SK-N-SH treated with all-trans-retinoic acid at 6 μM for 48 hours (cell line): ENCODE measurements around the gene DIP2C.
"Not testable (repeated sequence)": the region's sequence is repeated elsewhere in the genome, so short reads cannot be mapped to it uniquely, and the experiment has no call there.

Source experiments
- ATAC-seq: fragments of 200-7000 bp; cut with Tn5 transposase; 3 replicates; pipeline ENCODE4 v1.9.1; 2020; ENCODE audit warnings: mild to moderate bottlenecking, moderate library complexity
- ARNTL ChIP-seq: fragments of 450-650 bp; formaldehyde crosslinking; IDR thresholded peaks from 2 replicates; pipeline ENCODE4 v1.5.0; 2020; ENCODE audit warnings: low read depth, mild to moderate bottlenecking, moderate library complexity, borderline replicate concordance
- BACH2 ChIP-seq: fragments of 250-450 bp; sonication (Bioruptor Pico); IDR thresholded peaks from 2 replicates; pipeline ENCODE4 v1.9.0; 2021; ENCODE audit warnings: mild to moderate bottlenecking, borderline replicate concordance
- CSDC2 ChIP-seq: fragments of 250-450 bp; sonication (Bioruptor Pico); IDR thresholded peaks from 2 replicates; pipeline ENCODE4 v1.5.0; 2020; ENCODE audit warnings: mild to moderate bottlenecking, moderate library complexity
- CSRNP3 ChIP-seq: fragments of 250-450 bp; sonication (Bioruptor Pico); IDR thresholded peaks from 2 replicates; pipeline ENCODE4 v1.5.1; 2021; ENCODE audit warnings: mild to moderate bottlenecking, moderate library complexity
- ESRRG ChIP-seq: fragments of 250-450 bp; sonication (Bioruptor Pico); IDR thresholded peaks from 2 replicates; pipeline ENCODE4 v1.6.1; 2021; ENCODE audit warnings: mild to moderate bottlenecking
- GLIS3 ChIP-seq: fragments of 250-450 bp; sonication (Bioruptor Pico); IDR thresholded peaks from 2 replicates; pipeline ENCODE4 v1.5.0; 2020; ENCODE audit warnings: mild to moderate bottlenecking, moderate library complexity
- ISL1 ChIP-seq: fragments of 250-450 bp; sonication (Bioruptor Pico); IDR thresholded peaks from 2 replicates; pipeline ENCODE4 v2.1.2; 2022; ENCODE audit warnings: mild to moderate bottlenecking, moderate library complexity
- OSR1 ChIP-seq: fragments of 250-450 bp; sonication (Bioruptor Pico); IDR thresholded peaks from 2 replicates; pipeline ENCODE4 v1.8.0; 2022; ENCODE audit warnings: moderate library complexity, mild to moderate bottlenecking, inconsistent platforms
- PPARA ChIP-seq: fragments of 250-450 bp; sonication (Bioruptor Pico); IDR thresholded peaks from 2 replicates; pipeline ENCODE4 v1.5.0; 2020; ENCODE audit warnings: mild to moderate bottlenecking, borderline replicate concordance
- SNAI2 ChIP-seq: fragments of 250-450 bp; sonication (Bioruptor Pico); IDR thresholded peaks from 2 replicates; pipeline ENCODE4 v1.5.0; 2020; ENCODE audit warnings: mild to moderate bottlenecking, moderate library complexity
- TOX ChIP-seq: fragments of 250-450 bp; sonication (Bioruptor Pico); IDR thresholded peaks from 2 replicates; pipeline ENCODE4 v1.8.0; 2021; ENCODE audit warnings: mild to moderate bottlenecking, moderate library complexity, borderline replicate concordance
- TSHZ2 ChIP-seq: fragments of 250-450 bp; sonication (Bioruptor Pico); IDR thresholded peaks from 2 replicates; pipeline ENCODE4 v1.5.0; 2020; ENCODE audit warnings: mild to moderate bottlenecking, moderate library complexity
- ZFP3 ChIP-seq: fragments of 250-450 bp; sonication (Bioruptor Pico); IDR thresholded peaks from 2 replicates; pipeline ENCODE4 v1.5.0; 2020; ENCODE audit warnings: mild to moderate bottlenecking, moderate library complexity
- ZFP30 ChIP-seq: fragments of 450-650 bp; formaldehyde crosslinking; IDR thresholded peaks from 2 replicates; pipeline ENCODE4 v1.5.0; 2022; ENCODE audit warnings: mild to moderate bottlenecking, moderate library complexity
- ZNF565 ChIP-seq: fragments of 450-650 bp; formaldehyde crosslinking; conservative IDR thresholded peaks from 2 replicates; pipeline ENCODE4 v1.5.0; 2020; ENCODE audit warnings: low read depth, mild to moderate bottlenecking, moderate library complexity
- ZNF70 ChIP-seq: fragments of 450-650 bp; formaldehyde crosslinking; IDR thresholded peaks from 2 replicates; pipeline ENCODE4 v1.5.0; 2020; ENCODE audit warnings: mild to moderate bottlenecking, moderate library complexity
- ZNF8 ChIP-seq: fragments of 450-650 bp; formaldehyde crosslinking; IDR thresholded peaks from 2 replicates; pipeline ENCODE4 v1.5.0; 2020; ENCODE audit warnings: mild to moderate bottlenecking, moderate library complexity
- TF ChIP-seq, protein P1 (sequence below): fragments of 250-450 bp; sonication (Bioruptor Pico); IDR thresholded peaks from 2 replicates; pipeline ENCODE4 v1.8.0; 2020; ENCODE audit warnings: mild to moderate bottlenecking, moderate library complexity, borderline replicate concordance
- TF ChIP-seq, protein P2 (sequence below): fragments of 250-450 bp; sonication (Bioruptor Pico); IDR thresholded peaks from 2 replicates; pipeline ENCODE4 v1.5.1; 2020; ENCODE audit warnings: low read depth, mild to moderate bottlenecking, moderate library complexity

The DIP2C gene

GRCh38 chr10:653991-654646 is 35.3 kb downstream of the DIP2C start:
- ATAC-seq, result no peak; the same call in 1 of the 3 replicates

GRCh38 chr10:652832-653459 is 36.5 kb downstream of the DIP2C start:
- ATAC-seq, result not testable (repeated sequence)

More at GRCh38 chr10:653991-654646, 35.3 kb downstream of the DIP2C start:
- TF ChIP-seq TOX (CRISPR knock-in tag), result no peak
- no peak for TF ChIP-seq ARNTL (CRISPR knock-in tag)
- TF ChIP-seq ZFP30 (CRISPR knock-in tag), result no peak
- TF ChIP-seq ESRRG (CRISPR knock-in tag), result no peak
- TF ChIP-seq SNAI2 (CRISPR knock-in tag), result no peak
- TF ChIP-seq, protein P1, sequence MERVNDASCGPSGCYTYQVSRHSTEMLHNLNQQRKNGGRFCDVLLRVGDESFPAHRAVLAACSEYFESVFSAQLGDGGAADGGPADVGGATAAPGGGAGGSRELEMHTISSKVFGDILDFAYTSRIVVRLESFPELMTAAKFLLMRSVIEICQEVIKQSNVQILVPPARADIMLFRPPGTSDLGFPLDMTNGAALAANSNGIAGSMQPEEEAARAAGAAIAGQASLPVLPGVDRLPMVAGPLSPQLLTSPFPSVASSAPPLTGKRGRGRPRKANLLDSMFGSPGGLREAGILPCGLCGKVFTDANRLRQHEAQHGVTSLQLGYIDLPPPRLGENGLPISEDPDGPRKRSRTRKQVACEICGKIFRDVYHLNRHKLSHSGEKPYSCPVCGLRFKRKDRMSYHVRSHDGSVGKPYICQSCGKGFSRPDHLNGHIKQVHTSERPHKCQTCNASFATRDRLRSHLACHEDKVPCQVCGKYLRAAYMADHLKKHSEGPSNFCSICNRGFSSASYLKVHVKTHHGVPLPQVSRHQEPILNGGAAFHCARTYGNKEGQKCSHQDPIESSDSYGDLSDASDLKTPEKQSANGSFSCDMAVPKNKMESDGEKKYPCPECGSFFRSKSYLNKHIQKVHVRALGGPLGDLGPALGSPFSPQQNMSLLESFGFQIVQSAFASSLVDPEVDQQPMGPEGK (CRISPR knock-in tag), result no peak
- no peak for TF ChIP-seq OSR1 (CRISPR knock-in tag)
- TF ChIP-seq PPARA, result no peak
- TF ChIP-seq CSDC2 (CRISPR knock-in tag), result no peak
- TF ChIP-seq ZNF70, result no peak
- TF ChIP-seq ISL1 (CRISPR knock-in tag), result no peak
- no peak for TF ChIP-seq CSRNP3 (CRISPR knock-in tag)
- TF ChIP-seq, protein P2, sequence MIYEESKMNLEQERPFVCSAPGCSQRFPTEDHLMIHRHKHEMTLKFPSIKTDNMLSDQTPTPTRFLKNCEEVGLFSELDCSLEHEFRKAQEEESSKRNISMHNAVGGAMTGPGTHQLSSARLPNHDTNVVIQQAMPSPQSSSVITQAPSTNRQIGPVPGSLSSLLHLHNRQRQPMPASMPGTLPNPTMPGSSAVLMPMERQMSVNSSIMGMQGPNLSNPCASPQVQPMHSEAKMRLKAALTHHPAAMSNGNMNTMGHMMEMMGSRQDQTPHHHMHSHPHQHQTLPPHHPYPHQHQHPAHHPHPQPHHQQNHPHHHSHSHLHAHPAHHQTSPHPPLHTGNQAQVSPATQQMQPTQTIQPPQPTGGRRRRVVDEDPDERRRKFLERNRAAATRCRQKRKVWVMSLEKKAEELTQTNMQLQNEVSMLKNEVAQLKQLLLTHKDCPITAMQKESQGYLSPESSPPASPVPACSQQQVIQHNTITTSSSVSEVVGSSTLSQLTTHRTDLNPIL (CRISPR knock-in tag), result no peak
- TF ChIP-seq ZNF8 (CRISPR knock-in tag), result no peak
- no peak for TF ChIP-seq BACH2
- TF ChIP-seq ZFP3 (CRISPR knock-in tag), result no peak
- no peak for TF ChIP-seq GLIS3
- TF ChIP-seq, all 23 proteins: peak for 0

- no peak for ATAC-seq
- TF ChIP-seq ZNF565 (CRISPR knock-in tag) (no peak), CSRNP3 (CRISPR knock-in tag) (no peak), PPARA (no peak), ISL1 (CRISPR knock-in tag) (no peak), ZFP3 (CRISPR knock-in tag) (no peak), TOX (CRISPR knock-in tag) (no peak), ZNF8 (CRISPR knock-in tag) (no peak), GLIS3 (no peak), BACH2 (no peak), SNAI2 (CRISPR knock-in tag) (no peak), OSR1 (CRISPR knock-in tag) (no peak), TSHZ2 (CRISPR knock-in tag) (no peak)
- TF ChIP-seq, protein P1 (CRISPR knock-in tag), result no peak
- TF ChIP-seq, protein P2 (CRISPR knock-in tag), result no peak
These were observed 37.2 kb downstream of the DIP2C start for GRCh38 chr10:652233-652632.
